HG02884 (cell line): ENCODE measurements around the gene LRMDA.

Experiments
- ATAC-seq: cut with Tn5 transposase; IDR thresholded peaks from one replicate; pipeline ENCODE4 v1.9.1; 2021; ENCODE audit warnings: mild to moderate bottlenecking, moderate library complexity; ENCODE audit not compliant: unreplicated experiment

Gene LRMDA

GRCh38 chr10:75531571-75532031, 100.2 kb downstream of the LRMDA start:
- no peak for ATAC-seq

GRCh38 chr10:75532253-75532924, 101.0 kb downstream of the LRMDA start:
- no peak for ATAC-seq

- no peak for ATAC-seq
Observed at GRCh38 chr10:75538144-75538543, 106.7 kb downstream of the LRMDA start.

GRCh38 chr10:75538765-75539164, 107.3 kb downstream of the LRMDA start:
- ATAC-seq = no peak

- peak; percentile 66 for ATAC-seq
Observed at GRCh38 chr10:75540357-75540966, 109.0 kb downstream of the LRMDA start.

- ATAC-seq = no peak
Observed at GRCh38 chr10:75540981-75541380, 109.6 kb downstream of the LRMDA start.

GRCh38 chr10:75541411-75541810, 110.0 kb downstream of the LRMDA start:
- ATAC-seq = no peak

GRCh38 chr10:75542084-75542483, 110.7 kb downstream of the LRMDA start:
- ATAC-seq = no peak

GRCh38 chr10:75542906-75543305, 111.5 kb downstream of the LRMDA start:
- no peak for ATAC-seq

- ATAC-seq = no peak
Observed at GRCh38 chr10:75544386-75544785, 113.0 kb downstream of the LRMDA start.

- ATAC-seq = no peak
Observed at GRCh38 chr10:75544993-75545706, 113.7 kb downstream of the LRMDA start.

GRCh38 chr10:75546004-75546403, 114.6 kb downstream of the LRMDA start:
- ATAC-seq = no peak

GRCh38 chr10:75547391-75548298, 116.2 kb downstream of the LRMDA start:
- no peak for ATAC-seq

GRCh38 chr10:75548356-75548755, 116.9 kb downstream of the LRMDA start:
- ATAC-seq = no peak

- no peak for ATAC-seq
Observed at GRCh38 chr10:75550191-75550590, 118.8 kb downstream of the LRMDA start.

GRCh38 chr10:75552171-75552570, 120.7 kb downstream of the LRMDA start:
- ATAC-seq = no peak

- no peak for ATAC-seq
Observed at GRCh38 chr10:75553550-75553949, 122.1 kb downstream of the LRMDA start.

GRCh38 chr10:75555323-75555722, 123.9 kb downstream of the LRMDA start:
- ATAC-seq = no peak

GRCh38 chr10:75556320-75556719, 124.9 kb downstream of the LRMDA start:
- ATAC-seq = no peak

- ATAC-seq = no peak
Observed at GRCh38 chr10:75565286-75566251, 134.1 kb downstream of the LRMDA start.
